Epithelial cell of esophagus (primary cell): ENCODE measurements around the gene CAMK2B.
"Not testable (repeated sequence)": the region's sequence is repeated elsewhere in the genome, so short reads cannot be mapped to it uniquely, and the experiment has no call there.

ENCODE experiments used
- DNase-seq: peaks from one replicate; pipeline ENCODE4 v3.0.0; 2010; ENCODE audit warnings: low read depth
- H3K4me3 ChIP-seq: 2 replicates; pipeline ENCODE4 v1.5.1; 2011; ENCODE audit warnings: mild to moderate bottlenecking, low read length, control low read depth
- TF ChIP-seq, protein P1 (sequence below): IDR thresholded peaks from 2 replicates; pipeline ENCODE4 v1.5.1; 2011; ENCODE audit warnings: low read depth, mild to moderate bottlenecking, low read length, control low read depth, inconsistent platforms; ENCODE audit not compliant: insufficient read depth; ENCODE audit errors: missing control alignments

CAMK2B gene

DNA sequence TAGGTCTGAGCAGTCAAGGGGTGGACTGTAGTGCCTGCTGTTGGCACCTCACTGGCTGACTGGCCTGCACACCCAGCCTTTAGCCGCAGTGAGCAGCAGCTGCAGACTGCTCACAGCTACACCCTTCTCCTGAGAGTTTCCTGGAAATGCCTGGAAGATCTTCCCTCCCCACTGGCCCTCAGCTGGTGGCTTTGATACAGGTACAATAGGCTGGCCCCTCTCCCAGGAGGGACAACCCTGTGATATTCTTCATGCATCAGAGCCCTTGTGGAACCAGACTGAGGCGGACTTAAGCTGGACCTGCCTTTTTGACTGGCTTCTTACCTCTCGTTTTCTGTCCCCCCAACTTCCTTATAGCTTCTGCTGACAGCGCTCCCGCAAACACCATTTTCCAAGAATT lies 142.6 kb downstream of the CAMK2B start:
- H3K4me3 ChIP-seq: no peak overlapping the region
- no peak for DNase-seq
- TF ChIP-seq, protein P1, sequence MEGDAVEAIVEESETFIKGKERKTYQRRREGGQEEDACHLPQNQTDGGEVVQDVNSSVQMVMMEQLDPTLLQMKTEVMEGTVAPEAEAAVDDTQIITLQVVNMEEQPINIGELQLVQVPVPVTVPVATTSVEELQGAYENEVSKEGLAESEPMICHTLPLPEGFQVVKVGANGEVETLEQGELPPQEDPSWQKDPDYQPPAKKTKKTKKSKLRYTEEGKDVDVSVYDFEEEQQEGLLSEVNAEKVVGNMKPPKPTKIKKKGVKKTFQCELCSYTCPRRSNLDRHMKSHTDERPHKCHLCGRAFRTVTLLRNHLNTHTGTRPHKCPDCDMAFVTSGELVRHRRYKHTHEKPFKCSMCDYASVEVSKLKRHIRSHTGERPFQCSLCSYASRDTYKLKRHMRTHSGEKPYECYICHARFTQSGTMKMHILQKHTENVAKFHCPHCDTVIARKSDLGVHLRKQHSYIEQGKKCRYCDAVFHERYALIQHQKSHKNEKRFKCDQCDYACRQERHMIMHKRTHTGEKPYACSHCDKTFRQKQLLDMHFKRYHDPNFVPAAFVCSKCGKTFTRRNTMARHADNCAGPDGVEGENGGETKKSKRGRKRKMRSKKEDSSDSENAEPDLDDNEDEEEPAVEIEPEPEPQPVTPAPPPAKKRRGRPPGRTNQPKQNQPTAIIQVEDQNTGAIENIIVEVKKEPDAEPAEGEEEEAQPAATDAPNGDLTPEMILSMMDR: no peak

DNA sequence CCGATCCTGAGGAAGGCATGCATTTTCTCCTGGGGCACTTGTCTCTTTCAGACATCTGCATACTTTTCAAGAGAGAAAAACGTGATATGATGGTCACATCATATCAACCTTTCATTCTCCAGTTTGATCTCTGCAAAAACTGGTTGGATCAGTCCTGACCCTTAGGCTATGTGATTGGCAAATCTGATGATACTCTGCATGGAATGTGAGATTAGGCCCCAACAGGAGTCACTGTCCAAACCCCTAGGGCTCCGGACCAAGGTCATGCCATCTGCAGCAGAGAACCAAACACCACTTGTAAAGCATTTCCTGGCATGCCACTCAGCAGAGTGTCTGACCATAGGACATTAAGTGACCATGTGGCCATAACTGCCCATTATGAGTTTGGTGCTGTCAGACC lies 144.8 kb downstream of the CAMK2B start:
- H3K4me3 ChIP-seq: no peak overlapping the region
- TF ChIP-seq, protein P1: no peak
- DNase-seq: peak; percentile 27

DNA sequence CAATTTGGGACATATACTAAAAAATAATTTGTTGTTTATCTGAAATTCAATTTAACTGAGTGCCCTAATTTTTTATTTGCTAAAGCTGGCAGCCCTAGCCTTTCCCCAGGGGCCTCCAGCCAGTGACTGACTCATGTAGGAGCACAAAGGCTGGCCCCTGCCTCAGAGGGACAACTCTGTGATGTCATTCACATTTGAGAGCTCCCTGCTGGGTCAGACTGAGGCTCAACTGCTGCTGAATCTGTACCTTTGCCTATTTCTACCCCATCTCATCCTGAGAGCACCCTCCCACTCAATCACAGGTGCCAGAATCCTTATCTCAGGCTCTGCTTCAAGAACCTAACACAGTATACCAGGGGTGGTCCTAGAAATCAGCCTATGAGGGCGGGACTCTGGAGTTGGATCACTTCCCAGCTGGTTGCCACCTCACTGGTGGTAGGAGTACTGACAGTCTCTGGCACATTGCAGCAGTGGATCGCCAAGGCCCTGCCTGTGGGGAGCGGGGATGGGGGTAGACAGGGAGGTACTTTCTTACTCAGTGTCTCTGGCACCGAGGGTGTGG lies 147.7 kb downstream of the CAMK2B start:
- no peak overlapping the region for H3K4me3 ChIP-seq
- peak; percentile 26 for DNase-seq
- TF ChIP-seq, protein P1: no peak

DNA sequence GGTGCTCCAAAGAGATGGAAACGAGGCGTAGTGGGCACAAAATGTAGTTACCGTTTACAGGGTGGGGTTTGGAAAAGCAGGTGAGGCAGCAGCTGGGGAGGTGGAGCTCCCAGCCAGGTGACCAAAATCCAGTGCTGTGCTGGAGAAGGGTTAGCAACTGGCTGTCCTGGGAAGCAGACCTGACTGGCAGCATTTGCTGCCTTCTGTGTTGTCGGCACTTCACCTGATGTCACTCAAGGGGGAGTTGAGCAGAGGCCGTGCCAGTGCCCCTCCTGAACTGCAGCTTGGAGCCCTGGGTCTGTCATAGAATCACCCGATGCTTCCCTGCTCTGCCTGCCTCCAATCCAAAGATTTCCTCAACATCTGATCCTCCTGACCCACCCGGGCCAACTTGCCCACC lies 148.9 kb downstream of the CAMK2B start:
- DNase-seq: no peak
- TF ChIP-seq, protein P1: no peak
- H3K4me3 ChIP-seq: no peak overlapping the region

DNA sequence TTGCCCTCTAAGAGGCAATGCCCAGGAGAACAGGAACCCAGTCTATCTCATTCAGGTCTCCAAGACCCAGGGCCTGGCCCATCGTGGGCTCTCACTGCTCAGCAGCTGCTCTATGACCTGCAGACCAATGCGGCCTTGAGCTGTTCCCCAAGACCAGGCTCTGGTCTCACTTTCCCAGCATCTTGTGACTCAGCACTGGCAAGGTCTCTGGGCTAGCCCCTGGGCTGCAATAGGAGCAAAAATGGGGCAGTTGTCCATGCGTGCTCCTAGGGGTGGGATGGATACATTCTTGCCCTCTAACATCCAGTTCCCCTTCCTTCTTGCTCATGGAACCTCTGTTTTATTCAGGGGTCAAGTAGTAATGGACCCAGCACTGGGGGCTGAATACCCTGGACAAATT lies 149.7 kb downstream of the CAMK2B start:
- TF ChIP-seq, protein P1: no peak
- H3K4me3 ChIP-seq: no peak overlapping the region
- DNase-seq: no peak

DNA sequence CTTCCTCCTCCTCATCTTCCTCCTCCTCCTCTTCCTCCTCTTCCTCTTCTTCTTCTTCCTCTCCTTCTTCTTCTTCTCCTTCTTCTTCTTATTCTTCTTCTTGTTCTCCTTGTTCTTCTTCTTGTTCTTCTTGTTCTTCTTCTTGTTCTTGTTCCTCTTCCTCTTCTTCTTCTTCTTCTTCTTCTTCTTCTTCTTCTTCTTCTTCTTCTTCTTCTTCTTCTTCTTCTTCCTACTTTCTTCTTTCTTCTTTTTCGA lies 150.8 kb downstream of the CAMK2B start:
- not testable (repeated sequence) for DNase-seq, H3K4me3 ChIP-seq

DNA sequence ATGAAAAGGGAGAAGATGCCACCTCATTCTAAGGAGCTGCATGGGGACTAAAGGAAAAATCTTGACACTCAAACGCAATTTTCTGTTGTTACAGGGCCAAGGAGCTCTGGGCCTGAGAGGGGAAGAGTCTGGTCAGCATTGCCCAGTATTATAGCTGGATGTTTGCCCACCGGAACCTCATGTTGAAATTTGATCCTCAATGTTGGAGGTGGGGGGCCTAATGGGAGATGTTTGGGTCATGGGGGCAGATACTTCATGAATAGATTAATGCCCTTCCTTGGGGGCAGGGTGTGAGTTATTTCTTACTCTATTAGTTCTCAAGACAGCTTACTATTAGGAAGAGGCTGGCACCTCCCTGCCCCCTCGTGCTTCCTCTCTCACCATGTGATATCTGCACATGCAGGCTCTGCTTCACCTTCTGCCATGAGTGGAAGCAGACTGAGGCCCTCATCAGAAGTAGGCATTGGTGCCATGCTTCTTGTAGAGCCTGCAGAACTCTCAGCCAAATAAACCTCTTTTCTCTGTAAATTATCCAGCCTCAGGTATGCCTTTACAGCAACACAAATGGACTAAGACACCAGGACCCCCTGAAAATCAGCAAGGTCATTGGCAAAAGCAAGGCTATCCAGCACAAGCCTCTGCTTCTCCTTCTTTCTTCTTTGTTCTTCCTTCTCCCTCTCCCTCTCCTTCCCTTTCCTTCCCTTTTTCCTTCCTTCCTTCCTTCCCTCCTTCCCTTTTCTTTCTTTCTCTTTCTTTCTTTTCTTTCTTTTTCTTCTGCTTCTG lies 151.3 kb downstream of the CAMK2B start:
- no peak overlapping the region for H3K4me3 ChIP-seq
- DNase-seq: no peak
- TF ChIP-seq, protein P1: no peak
